ENCODE data around the gene ABHD12. TPM values are rescaled to one million over a fixed set of nuclear protein-coding genes. Genes with fewer than 3 reads are reported as not detected.

The ABHD12 gene
- total RNA-seq, 2 donors from 2014 or later: 70.1 to 84.7 TPM

DNA sequence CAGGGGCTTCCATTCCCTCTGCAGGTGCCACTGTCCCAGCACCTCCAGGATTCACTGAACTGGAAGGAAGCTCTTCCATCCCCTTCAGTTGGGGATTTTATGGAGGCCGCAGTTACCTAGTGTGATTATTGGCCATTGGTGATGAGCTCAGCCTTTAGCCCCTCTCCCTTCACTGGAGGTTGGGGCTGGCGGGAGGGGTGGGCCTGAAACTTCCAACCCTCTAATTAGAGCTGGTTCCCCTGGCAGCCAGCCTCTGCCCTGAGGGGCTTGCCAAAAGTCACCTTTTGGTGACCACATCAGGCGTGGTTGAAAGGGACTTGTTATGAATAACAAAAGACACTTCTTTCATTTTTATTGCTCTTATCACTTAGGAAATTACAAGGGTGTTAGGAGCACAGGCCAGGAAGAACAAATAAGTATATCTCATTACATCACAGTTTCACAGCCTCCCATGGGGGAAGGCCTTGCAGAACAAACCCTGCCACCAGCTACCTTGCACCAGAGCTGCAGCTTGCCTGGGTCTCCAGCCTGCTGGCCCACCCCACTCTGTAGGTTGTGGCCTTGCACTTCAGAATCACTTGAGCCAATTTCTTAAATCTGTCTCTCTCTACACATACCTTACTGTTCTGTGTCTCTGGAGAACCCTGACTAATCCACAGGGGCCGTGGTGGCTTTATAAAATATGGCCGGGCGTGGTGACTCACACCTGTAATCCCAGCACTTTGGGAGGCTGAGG lies 137.8 kb downstream of the ABHD12 start:
- Histone ChIP-seq H3K4me3 (no peak overlapping the region), H3K27ac (peak overlapping the region in 1 of 2 donors; percentile 96), H3K27me3 (replicated peaks; ENCODE audit: insufficient read depth) (no peaks in the 10 kb centered on the region), H3K9me3 (no peaks in the 10 kb centered on the region), H3K36me3 (no peaks in the 10 kb centered on the region), H3K4me1 (replicated peaks) (peaks cover 34% of the 10 kb centered on the region)
- DNase-seq (ENCODE audit: low spot score): no peak
- 69% methylated on average over 6 of the region's 6 CpGs for WGBS
- TF ChIP-seq, protein P1, sequence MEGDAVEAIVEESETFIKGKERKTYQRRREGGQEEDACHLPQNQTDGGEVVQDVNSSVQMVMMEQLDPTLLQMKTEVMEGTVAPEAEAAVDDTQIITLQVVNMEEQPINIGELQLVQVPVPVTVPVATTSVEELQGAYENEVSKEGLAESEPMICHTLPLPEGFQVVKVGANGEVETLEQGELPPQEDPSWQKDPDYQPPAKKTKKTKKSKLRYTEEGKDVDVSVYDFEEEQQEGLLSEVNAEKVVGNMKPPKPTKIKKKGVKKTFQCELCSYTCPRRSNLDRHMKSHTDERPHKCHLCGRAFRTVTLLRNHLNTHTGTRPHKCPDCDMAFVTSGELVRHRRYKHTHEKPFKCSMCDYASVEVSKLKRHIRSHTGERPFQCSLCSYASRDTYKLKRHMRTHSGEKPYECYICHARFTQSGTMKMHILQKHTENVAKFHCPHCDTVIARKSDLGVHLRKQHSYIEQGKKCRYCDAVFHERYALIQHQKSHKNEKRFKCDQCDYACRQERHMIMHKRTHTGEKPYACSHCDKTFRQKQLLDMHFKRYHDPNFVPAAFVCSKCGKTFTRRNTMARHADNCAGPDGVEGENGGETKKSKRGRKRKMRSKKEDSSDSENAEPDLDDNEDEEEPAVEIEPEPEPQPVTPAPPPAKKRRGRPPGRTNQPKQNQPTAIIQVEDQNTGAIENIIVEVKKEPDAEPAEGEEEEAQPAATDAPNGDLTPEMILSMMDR (IDR thresholded peaks at IDR 0.05): no peak
- TF ChIP-seq POLR2AphosphoS5 (IDR thresholded peaks at IDR 0.05) (no peak), POLR2A (IDR thresholded peaks at IDR 0.05) (no peak)
- intact Hi-C loops (cut with DNase I): no loop called here

DNA sequence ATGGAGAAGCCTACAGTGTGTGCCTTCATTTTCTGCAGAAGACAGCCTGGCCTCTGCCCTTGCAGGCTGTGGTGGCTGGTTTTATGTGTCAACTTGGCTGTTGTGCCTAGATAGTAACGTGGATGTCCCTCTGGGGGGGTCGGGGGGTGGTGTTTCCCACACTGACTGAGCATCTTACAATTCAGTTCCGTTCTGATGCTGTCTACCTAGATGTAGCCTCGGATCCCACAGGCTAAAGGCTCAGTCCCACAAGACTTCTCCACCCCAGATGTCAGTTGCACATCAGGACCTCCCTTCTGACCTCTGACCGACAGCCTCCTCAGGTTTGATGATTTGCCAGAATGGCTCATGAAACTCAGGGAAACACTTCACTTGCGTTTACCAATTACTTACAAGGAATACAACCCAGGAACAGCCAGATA lies 138.4 kb downstream of the ABHD12 start:
- no peak overlapping the region for H3K4me3 ChIP-seq
- WGBS: 52% methylated on average over 6 of the region's 6 CpGs
- no peaks in the 10 kb centered on the region for H3K27me3 ChIP-seq (replicated peaks; ENCODE audit: insufficient read depth)
- no peak for DNase-seq (ENCODE audit: low spot score)
- no peaks in the 10 kb centered on the region for H3K9me3 ChIP-seq
- H3K27ac ChIP-seq: peak overlapping the region in 1 of 2 donors; percentile 96
- H3K4me1 ChIP-seq (replicated peaks): peaks cover 34% of the 10 kb centered on the region
- H3K36me3 ChIP-seq: no peaks in the 10 kb centered on the region
- intact Hi-C loops (cut with DNase I): no loop called here
- TF ChIP-seq, protein P1 (IDR thresholded peaks at IDR 0.05): no peak
- TF ChIP-seq POLR2AphosphoS5 (IDR thresholded peaks at IDR 0.05) (no peak), POLR2A (IDR thresholded peaks at IDR 0.05) (no peak)

DNA sequence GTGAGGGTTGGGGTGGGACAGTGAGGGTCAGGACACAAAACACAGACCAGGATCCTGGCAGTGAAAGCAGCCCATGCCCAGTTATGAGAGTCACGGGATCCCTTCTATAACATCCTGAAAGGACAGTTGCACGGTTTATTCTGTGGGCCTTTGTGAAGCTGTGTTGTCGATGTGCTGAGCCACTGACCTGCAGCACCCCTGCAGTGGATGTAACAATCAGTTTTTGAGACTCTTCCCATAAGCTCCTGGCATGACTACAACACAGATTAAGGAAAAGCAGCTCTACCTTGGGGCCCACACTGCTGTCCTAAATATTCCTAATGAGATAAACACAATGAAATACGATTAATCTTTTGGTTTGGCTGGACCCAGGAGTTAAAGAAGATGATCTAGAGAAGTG lies 139.1 kb downstream of the ABHD12 start:
- H3K9me3 ChIP-seq: no peaks in the 10 kb centered on the region
- H3K27ac ChIP-seq: peak overlapping the region in 1 of 2 donors; percentile 96
- TF ChIP-seq POLR2A (IDR thresholded peaks at IDR 0.05) (no peak), POLR2AphosphoS5 (IDR thresholded peaks at IDR 0.05) (no peak)
- TF ChIP-seq, protein P1 (IDR thresholded peaks at IDR 0.05): no peak
- H3K36me3 ChIP-seq: no peaks in the 10 kb centered on the region
- WGBS: 63% methylated on average over 4 of the region's 4 CpGs
- H3K27me3 ChIP-seq (replicated peaks; ENCODE audit: insufficient read depth): no peaks in the 10 kb centered on the region
- intact Hi-C loops (cut with DNase I): no loop called here
- DNase-seq (ENCODE audit: low spot score): no peak
- peaks cover 37% of the 10 kb centered on the region for H3K4me1 ChIP-seq (replicated peaks)
- H3K4me3 ChIP-seq: no peak overlapping the region

DNA sequence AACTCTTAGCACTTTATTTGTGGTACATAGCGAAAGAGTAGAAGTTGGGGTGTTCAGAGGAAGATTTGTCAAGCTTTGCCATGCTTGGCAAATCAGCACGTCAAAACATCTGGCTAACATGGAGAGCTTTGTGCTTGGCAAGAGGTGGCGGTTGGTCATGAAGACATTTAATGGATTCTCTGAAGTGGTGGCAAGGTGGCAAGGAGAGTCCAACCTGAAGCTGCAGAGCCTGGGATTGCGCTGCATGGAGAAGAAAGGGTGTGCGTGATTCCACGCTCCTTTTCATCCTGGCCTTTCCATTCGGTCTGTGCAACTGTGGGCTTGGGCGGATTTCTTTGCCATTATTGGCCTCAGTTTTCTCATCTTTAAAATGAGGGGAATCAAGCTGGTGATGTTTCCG lies 139.6 kb downstream of the ABHD12 start:
- Histone ChIP-seq H3K27me3 (replicated peaks; ENCODE audit: insufficient read depth) (no peaks in the 10 kb centered on the region), H3K4me3 (peak overlapping the region in 1 of 2 donors; percentile 97), H3K4me1 (replicated peaks) (peaks cover 40% of the 10 kb centered on the region), H3K36me3 (no peaks in the 10 kb centered on the region), H3K9me3 (no peaks in the 10 kb centered on the region), H3K27ac (peak overlapping the region; percentile 96 to 98)
- intact Hi-C loops (cut with DNase I): no loop called here
- DNase-seq (ENCODE audit: low spot score): no peak
- 82% methylated on average over 9 of the region's 9 CpGs for WGBS
- TF ChIP-seq, protein P1 (IDR thresholded peaks at IDR 0.05): no peak
- TF ChIP-seq POLR2AphosphoS5 (IDR thresholded peaks at IDR 0.05) (no peak), POLR2A (IDR thresholded peaks at IDR 0.05) (no peak)

DNA sequence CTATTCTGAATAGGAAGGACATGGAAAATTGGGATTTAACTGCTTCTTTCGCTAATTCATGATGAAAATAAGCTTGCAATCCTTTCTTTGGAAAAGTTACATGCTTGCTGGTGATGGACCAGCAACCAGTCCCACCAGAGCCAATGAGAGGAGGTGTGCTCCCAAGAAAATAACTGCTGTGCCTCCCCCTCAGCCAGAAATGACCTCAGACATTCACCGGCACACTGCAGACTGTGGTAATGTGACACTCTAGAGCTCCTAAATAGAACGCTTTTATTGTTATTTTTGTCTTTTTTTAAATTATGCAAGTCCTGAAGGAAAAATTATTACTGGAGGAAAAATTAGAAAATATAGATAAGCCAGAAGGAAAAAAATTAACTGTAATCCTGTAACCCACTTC lies 140.1 kb downstream of the ABHD12 start:
- no peaks in the 10 kb centered on the region for H3K27me3 ChIP-seq (replicated peaks; ENCODE audit: insufficient read depth)
- no peaks in the 10 kb centered on the region for H3K9me3 ChIP-seq
- intact Hi-C loops (cut with DNase I): no loop called here
- H3K4me1 ChIP-seq (replicated peaks): peaks cover 37% of the 10 kb centered on the region
- H3K27ac ChIP-seq: peak overlapping the region; percentile 96 to 98
- TF ChIP-seq POLR2AphosphoS5 (IDR thresholded peaks at IDR 0.05) (no peak), POLR2A (IDR thresholded peaks at IDR 0.05) (no peak)
- TF ChIP-seq, protein P1 (IDR thresholded peaks at IDR 0.05): no peak
- no peak for DNase-seq (ENCODE audit: low spot score)
- 26% methylated on average over 3 of the region's 3 CpGs for WGBS
- H3K4me3 ChIP-seq: peak overlapping the region; percentile 91 to 97
- no peaks in the 10 kb centered on the region for H3K36me3 ChIP-seq
